GM19397 (cell line): ENCODE results near the gene APBB1IP.
"Not testable (repeated sequence)": the region's sequence is repeated elsewhere in the genome, so short reads cannot be mapped to it uniquely, and the experiment has no call there.

ENCODE experiments used
- ATAC-seq: cut with Tn5 transposase; IDR thresholded peaks from one replicate; pipeline ENCODE4 v1.9.1; 2021; ENCODE audit warnings: mild to moderate bottlenecking, moderate library complexity; ENCODE audit not compliant: unreplicated experiment

Gene APBB1IP

DNA sequence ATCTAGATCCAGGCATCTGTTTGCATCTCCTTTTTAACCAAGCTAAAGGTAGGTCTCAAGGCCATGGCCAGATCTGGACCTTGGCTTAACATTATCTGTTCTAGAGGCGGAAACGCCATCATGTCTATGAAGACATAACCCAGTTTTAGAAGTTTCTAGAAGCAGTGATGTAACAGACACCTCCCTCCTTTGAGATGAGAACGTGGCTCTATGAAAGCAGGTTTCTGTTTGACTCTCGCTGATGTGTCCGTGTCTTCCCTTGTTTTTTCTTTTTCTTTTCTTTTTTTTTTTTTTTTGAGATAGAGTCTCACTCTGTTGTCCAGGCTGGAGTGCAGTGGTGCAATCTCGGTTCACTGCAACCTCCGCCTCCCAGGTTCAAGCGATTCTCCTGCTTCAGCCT lies 36.7 kb downstream of the APBB1IP start:
- not testable (repeated sequence) for ATAC-seq

DNA sequence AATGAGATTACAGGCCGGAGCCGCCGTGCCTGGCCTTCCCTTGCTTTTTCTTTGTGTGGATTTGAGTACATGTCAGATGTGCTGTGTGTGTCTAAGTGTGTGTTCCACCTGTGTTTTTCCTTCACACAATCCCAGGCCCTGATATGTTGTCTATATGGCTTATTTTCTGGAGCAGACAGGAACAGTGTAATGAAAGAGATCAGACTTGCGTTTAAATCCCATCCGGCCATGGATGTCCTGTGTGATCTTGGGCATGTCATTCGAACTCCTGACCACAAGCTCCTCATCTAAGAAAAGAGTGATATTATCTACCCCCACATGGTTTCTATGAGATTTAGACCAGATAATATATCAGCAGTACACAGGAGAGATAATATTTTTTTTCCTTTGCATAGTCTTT lies 37.2 kb downstream of the APBB1IP start:
- ATAC-seq: no peak

DNA sequence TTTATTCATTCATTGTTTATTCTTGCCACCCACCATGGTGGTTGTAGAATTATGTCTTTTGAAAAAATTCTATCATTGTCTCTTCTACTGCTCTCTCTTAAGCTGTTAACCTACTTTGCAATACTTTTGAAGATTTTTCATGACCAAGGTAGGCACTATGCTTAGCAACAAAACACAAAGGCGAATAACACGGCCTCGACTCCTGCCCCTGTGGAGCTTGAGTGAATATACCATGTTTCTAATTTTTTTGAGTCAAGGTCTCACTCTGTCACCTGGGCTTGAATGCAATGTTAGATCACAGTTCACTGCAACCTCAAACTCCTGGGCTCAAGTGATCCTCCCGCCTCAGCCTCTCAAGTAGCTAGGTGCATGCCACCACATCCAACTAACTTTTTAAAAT lies 39.4 kb downstream of the APBB1IP start:
- no peak for ATAC-seq

DNA sequence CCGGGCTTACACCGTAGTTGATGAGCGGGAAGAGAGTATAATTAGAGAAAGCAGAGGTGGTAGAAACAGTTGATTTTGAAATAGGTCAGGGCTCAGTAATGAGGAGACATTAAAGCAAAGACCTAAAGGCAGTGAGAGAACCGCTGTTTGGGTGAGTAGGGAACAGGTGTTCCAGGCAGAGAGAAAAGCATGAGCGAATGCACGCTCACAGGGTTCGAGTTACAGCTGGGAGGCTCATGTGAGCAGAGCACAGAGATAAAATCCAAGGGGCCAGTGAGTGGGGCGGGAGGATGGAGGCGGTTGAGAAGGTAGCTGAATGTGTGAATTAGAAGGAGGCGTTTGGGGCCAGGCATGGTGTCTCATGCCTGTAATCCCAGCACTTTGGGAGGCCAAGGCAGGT lies 39.9 kb downstream of the APBB1IP start:
- ATAC-seq: no peak

DNA sequence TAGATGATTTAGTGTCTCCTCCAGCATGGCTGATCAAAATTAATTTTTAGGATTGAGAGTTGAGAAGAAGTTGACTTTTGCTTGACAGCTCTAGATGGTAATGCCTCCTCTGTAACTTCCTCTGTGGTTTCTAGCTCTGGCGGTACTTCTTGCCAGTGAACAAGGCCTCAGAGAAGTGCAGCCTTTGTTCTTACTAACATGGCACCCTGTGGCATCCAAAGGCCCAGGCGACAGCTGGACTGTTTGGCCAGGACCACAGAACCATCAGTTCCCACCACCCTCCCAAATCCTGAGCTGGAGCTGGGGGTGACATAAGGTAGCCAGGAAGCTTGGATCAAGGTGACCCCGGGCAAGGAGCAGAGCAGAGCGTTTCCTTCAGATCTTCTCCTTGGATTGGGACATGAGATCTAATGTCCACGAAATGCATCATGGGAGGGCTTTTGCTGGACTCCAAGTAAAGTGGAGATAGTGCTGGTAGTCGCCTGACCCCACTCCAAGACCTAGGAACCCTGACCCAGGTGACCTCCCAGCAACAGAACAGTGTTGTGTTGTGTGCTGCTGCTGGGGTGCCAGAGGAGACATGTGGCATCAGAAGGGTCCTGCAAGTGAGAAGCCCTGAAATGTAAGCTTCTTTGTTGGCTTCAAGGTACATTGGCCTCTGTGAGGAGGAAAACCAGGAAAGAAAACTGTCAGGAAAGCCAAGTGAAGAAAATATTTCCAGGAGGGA lies 41.8 kb downstream of the APBB1IP start:
- ATAC-seq: peak; percentile 44

DNA sequence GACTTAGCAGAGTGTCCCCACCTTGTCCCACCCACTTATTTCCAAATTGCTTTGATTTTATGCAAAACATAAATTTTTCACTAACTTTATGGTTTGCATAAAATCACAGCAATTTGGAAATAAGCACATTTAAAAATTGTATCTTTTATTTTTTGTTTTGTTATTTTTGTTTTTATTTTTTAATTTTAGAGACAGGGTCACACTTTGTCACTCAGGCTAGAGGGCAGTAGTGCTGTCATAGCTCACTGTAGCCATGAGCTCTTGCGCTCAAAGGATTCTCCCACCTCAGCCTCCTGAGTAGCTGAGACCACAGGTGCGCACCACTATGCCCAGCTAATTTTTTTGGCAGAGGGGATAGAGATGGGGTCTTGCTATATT lies 43.2 kb downstream of the APBB1IP start:
- ATAC-seq: no peak

DNA sequence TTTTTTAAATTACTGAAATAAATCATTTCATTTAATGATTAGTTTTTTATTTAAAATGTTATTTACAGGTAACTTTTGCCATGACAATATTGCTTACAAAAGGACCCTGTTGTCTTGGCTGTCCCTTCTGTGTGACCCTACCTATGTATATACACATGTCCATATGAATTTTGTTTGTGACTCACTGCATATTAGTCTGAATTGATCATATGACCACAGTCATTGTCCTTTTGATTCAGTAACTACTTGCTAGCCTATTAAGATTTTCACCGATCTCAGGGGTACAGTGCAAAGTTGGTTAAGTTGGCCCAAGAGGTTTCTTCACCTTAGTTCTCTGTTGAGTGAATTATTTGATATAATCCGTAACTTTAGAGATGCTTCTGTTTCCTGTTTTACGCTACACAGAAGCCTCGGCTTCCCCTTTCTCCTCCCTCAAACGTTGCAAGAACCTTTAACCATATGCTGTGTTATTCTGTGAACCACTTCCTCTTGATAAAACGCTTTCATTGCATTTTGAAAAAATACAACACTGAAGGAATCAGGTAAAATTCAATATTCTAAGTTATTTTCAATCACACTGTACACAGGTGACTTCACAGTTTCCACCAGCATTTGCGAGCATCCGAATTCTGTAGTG lies 43.9 kb downstream of the APBB1IP start:
- ATAC-seq: peak; percentile 60

DNA sequence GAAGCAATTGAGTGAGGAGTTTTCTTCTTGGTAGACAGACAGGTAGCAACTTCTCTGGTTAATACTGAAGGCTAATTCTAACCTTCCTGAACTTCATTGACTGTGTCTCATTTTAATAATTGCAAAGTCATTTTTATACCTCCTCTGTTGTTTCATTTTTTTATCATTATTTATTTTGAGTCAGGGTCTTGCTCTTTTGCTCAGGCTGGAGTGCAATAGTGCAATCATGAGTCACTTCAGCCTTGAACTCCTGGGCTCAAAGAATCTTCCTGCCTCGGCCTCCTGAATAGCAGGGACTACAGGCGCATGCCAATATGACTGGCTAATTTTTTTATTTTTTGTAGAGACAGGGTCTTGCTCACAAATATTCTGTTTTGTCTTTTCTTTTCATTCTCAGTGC lies 45.4 kb downstream of the APBB1IP start:
- no peak for ATAC-seq

DNA sequence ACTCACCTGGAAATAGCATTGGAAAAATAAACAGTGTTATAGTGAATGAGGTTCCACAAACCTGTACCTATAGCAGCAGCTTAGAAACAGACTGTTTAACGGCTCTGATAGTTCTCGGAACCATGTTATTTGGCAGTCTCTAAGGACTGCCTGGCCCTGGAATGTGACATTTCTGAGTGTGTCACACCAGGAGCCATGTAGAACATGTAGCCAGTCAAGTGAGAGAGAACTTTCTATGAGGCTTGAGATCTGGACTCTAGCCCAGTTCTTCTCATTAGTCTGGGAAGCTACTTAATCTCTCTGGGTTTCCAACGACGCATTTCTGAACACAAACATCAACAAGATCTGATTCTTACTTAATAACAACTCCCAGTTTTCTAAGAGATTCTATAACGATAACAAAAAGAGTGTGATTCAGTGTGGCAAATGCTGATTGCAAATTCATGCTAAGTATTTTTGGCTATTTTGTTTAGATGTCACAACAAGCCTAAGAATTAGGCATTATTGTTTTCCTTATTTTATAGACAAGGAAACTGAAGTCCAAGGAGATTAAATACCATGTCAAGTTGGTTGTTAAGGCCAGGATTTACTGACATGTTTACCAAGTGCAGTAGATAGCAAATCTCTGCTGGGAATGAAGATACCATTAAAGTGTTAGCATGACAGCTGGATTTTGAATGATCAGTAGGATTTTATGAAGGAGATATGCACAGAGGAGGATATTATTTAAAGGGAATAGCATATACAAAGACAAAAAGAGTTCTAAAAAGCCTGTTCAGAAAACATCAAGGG lies 47.2 kb downstream of the APBB1IP start:
- ATAC-seq: no peak

DNA sequence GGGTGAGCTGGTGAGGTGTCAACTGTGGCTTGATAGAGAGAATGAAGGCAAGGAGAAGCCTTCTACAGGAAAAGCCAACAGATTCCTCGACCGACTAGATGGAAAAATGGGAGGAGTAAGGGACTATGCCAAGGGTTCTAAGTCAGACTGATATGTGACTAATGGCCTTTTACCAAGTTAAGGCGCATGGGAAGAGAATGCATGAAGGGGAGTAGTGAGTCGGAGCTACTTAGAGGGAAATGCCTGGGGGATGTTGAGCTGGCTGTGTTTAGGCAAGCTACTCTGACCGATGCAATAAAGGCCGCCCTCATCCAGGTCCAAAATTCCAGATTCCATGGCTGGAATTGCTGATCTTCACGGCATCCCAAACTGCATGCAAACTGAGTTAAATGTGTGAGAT lies 48.2 kb downstream of the APBB1IP start:
- ATAC-seq: no peak

DNA sequence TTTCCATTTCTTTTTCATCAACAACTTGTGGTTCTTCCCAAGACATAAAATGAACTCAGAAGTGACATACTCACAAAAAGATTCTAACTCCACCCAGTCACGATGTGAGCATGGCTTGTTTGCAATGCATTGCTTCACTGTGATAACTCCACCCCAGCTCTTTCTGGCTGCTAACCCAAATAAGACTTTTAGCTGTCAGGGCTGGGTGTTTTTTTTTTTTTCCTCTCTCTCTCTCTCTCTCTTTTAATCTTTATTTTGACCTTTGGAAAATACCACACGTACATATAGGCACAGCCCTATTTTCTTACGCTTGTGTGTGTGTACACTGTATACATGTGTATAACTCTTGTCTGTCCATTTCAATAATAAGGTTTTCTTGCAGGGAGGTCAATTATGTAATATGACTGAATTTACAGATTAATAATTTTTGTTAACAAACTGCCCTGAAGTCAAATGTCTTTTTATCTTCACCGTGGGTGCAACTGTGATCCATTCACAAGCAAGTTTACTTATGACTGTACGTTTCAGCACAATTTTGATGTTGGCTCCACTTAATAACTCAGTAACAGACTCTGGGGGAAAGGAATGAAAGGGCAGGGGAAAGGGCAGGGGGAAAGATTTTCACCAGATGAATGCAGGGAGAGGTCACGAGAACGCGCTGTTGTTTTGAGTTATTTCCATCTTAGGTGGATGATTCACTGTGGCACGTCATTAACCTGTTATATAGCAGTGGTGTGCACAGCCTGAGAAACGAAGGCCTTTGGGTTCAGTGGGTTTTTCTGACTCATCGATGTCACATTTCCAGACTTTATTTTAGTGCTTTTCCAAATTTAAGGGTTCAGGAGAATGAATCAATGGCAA lies 49.1 kb downstream of the APBB1IP start:
- peak; percentile 84 for ATAC-seq

DNA sequence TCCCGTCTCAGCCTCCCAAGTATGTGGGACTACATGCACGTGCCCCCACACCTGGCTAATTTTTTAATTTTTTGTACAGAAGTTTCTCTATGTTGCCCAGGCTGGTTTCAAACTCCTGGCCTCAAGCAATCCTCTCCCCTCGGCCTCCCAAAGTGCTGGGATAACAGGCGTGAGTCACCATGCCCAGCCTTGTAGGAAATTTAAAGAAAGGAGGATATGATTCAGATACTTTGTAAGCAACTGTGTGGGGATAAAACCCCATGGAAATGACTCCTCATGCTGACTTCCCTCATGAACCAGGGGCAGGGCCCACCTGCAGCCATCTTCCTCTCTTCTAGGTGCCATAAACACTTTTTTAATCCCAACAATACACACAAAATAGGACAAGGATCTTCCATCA lies 50.2 kb downstream of the APBB1IP start:
- ATAC-seq: no peak

DNA sequence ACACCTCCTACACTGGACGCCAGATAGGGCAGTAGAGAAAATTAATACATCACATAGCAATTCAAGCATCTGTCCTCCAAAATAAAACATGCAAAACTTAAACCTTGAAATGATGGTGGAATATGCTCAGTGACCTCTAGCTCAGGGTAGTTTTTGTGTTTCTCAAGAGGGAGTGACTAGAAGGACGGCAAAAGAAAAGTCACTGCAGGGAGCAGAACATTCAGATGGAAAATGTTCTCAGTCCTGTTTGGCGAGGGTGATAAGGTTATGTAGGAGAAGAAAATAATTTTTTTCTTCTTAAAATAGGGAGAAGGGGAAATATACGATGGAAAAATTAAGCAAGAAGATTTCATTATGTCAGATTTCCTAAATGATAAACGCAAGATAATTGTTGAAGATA lies 50.9 kb downstream of the APBB1IP start:
- no peak for ATAC-seq

DNA sequence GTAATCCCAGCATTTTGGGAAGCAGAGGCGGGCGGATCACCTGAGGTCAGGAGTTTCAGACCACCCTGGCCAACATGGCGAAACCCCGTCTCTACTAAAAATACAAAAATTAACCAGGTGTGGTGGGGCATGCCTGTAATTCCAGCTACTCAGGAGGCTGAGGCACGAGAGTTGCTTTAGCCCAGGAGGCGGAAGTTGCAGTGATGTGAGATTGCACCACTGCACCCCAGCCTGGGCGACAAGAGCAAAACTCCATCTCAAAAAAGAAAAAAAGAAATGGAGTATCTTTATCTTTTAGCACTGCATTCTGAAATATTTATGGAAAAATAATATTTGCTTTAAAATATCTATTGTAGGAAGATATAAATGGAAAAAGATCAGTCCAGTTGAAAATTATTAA lies 52.2 kb downstream of the APBB1IP start:
- ATAC-seq: not testable (repeated sequence)

DNA sequence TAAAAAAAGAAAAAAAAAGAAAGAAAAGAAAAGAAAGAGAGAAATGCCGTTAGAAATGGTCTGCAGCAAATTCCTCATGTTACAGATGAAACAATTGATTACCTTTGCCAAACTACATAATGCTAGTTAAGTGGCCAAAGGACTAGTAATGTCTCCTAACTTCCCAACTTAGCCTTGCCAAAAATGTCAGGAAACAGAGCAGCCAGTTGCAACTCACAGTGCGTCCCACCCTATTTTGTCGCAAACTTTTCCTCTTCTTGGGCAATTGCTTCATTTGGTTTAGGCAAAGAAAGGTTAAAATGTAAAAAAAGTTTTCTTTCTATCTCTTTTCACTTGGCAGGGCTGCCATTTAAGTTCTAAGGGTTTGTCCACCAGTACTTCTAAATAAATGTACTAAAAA lies 53.1 kb downstream of the APBB1IP start:
- ATAC-seq: no peak

DNA sequence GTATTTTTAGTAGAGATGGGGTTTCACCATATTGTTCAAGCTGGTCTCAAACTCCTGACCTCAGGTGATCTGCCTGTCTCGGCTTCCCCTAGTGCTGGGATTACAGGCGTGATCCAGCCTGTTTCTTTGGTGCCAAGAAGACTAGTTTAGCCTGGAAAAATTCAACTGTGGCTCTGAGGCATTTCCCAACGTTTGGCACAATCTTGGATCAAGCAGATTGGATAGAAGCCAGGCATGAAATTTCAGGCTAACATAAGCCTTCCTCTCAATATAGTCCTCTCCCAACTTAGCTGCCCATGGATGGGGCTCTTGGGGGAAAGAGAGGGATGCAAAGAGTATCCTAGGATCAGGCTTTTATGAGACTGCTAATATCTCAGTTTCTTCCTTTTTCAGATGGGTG lies 53.8 kb downstream of the APBB1IP start:
- ATAC-seq: no peak

DNA sequence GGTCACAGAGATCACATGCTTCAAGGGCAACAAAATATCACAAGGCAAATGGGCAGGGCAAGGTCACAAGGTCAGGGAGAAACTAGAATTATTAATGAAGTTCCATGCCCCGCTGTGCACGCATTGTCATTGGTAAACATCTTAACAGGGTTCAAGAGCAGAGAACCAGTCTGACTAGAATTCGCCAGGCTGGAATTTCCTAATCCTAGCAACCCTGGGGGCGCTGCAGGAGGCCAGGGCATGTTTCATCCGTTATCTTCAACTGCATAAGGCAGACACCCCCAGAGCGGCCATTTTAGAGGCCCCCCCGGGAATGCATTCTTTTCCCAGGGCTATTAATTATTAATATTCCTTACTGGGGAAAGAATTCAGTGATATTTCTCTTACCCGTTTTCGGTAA lies 54.6 kb downstream of the APBB1IP start:
- not testable (repeated sequence) for ATAC-seq

DNA sequence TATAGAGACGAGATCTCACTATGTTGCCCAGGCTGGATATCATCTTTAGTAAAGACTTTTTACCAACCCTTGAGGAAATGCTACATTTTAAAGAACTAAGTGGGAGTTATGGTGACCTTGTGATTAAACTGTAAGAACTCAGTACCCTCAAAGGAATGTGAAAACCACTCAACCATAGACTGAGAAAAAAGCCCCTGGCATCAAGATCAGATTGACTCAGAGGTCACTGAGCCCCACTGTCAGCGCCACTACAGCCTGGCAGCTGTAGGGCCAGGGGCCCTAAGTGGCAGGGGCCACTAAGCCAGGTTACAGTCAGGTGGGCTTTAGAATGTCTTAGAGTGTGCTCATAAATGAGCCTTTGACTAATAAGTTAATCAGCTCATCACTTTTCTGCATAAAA lies 55.9 kb downstream of the APBB1IP start:
- no peak for ATAC-seq

DNA sequence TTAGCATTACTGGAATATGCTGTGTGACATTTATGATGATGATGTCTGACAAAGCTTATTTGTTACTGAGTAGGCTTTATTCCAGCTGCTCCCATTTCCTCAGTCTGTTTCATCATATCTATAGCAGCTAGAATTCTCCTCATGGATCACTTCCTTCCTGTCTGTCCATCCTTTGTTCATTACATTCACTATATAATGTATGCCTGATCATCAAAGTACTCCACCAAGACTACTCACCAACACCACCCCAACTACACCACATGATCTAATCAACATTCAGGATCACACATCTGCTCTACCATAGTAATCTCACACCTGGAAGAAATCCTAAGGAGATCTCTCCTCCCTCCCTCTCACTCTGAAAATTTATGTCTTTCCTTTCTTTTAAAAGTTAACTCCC lies 61.3 kb downstream of the APBB1IP start:
- no peak for ATAC-seq

DNA sequence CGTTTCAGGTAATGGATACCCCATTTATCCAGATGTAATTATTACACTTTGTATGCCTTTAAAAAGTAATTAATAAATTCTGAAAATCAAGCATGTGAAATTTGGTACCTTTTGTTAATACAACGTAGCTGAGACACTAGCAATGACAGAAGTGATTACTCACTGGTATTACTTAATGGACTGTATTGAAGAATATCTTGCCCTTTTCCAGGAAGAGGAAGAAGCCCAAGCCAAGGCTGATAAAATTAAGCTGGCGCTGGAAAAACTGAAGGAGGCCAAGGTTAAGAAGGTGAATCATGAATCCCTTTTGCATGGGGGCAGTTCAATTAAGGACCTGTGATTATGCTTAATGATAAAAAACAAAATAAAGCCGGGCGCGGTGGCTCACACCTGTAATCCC lies 64.8 kb downstream of the APBB1IP start:
- ATAC-seq: no peak

DNA sequence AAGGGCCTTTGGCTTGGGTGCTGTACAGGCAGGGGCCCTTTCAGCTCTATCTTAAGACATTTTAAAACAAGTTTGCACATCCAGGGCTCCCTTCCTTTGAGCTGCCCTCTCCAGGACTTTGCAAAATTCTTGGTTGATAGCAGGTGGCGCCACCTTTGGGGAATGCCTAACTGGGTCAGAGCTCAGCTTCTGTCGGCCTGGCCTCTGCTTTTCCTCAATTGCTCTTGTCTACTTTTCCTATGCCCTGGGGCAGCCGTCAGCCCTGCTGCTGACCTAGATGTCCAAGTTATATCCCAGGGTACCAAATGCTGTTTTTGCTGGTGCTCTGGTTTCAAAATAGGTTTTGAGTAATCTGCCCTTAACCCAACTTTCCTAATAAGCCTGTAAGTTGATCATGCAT lies 65.8 kb downstream of the APBB1IP start:
- no peak for ATAC-seq
